ENCODE data around the gene PCSK6. TPM values are rescaled to one million over a fixed set of nuclear protein-coding genes. Genes with fewer than 3 reads are reported as not detected.
"Not testable (repeated sequence)": the region's sequence is repeated elsewhere in the genome, so short reads cannot be mapped to it uniquely, and the experiment has no call there.

PCSK6 gene
- total RNA-seq, 1 donor, result 6.6 TPM

DNA sequence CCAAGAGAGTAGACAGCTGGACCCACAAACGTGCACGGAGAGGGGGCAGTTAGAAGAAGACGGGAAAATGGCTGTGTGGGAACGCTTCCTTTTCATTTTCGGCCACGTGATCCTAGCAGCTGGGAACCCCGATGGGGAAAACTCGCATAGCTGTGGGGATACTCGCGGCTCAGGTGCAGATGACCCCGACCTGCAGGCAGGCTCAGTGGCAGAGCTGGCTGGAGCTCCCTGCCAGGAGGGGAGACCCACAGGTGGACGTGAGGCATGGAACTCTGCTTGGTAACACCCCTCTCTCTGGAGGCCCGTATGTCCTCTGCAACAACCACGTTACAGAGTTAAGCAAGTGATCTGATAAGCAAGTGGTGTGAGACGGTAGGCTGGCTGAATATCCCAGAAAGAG lies 109.9 kb downstream of the PCSK6 start:
- no peaks in the 10 kb centered on the region for H3K4me1 ChIP-seq (ENCODE audit: insufficient read depth, low read length)
- H3K4me3 ChIP-seq (ENCODE audit: low read length), result no peak overlapping the region
- H3K9me3 ChIP-seq (ENCODE audit: low read depth, low read length), result no peaks in the 10 kb centered on the region
- H3K27me3 ChIP-seq (ENCODE audit: insufficient read depth, low read length), result no peaks in the 10 kb centered on the region

GRCh38 chr15:101378879-101379278 lies 110.6 kb downstream of the PCSK6 start:
- Histone ChIP-seq H3K27me3 (ENCODE audit: insufficient read depth, low read length) (no peaks in the 10 kb centered on the region), H3K4me1 (ENCODE audit: insufficient read depth, low read length) (no peaks in the 10 kb centered on the region)

DNA sequence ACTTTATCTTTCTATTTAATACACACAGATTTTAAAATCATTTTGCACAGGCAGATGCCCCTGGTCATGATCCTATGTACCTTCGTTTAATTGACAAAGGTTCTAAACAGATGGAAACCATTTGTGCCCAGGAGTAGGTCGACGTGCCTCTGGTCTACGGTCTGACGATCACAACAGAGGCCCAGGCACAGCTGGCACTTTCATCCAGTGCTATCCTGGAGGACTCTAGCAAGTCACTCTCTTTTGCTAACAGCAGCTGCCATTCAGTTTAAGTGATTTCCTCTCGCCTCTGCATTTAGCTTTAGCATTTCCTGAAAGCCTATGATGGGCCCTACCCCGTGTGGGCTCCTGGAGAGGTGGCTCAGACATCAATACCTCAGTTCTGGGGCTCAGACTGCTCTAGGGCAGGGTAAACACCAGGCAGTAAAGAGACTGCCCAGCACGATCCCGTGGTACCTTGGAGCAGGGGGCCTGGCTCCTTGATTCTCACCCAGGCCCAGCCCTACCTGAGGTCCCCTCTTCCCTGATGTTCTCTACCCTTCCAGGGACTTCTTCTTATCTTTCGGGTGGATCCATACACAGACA lies 111.2 kb downstream of the PCSK6 start:
- Histone ChIP-seq H3K9me3 (ENCODE audit: low read depth, low read length) (no peaks in the 10 kb centered on the region), H3K27me3 (ENCODE audit: insufficient read depth, low read length) (no peaks in the 10 kb centered on the region), H3K4me1 (ENCODE audit: insufficient read depth, low read length) (no peaks in the 10 kb centered on the region), H3K4me3 (ENCODE audit: low read length) (no peak overlapping the region)

More at GRCh38 chr15:101378879-101379278, 110.6 kb downstream of the PCSK6 start:
- Histone ChIP-seq H3K4me3 (ENCODE audit: low read length) (no peak overlapping the region), H3K9me3 (ENCODE audit: low read depth, low read length) (no peaks in the 10 kb centered on the region)

DNA sequence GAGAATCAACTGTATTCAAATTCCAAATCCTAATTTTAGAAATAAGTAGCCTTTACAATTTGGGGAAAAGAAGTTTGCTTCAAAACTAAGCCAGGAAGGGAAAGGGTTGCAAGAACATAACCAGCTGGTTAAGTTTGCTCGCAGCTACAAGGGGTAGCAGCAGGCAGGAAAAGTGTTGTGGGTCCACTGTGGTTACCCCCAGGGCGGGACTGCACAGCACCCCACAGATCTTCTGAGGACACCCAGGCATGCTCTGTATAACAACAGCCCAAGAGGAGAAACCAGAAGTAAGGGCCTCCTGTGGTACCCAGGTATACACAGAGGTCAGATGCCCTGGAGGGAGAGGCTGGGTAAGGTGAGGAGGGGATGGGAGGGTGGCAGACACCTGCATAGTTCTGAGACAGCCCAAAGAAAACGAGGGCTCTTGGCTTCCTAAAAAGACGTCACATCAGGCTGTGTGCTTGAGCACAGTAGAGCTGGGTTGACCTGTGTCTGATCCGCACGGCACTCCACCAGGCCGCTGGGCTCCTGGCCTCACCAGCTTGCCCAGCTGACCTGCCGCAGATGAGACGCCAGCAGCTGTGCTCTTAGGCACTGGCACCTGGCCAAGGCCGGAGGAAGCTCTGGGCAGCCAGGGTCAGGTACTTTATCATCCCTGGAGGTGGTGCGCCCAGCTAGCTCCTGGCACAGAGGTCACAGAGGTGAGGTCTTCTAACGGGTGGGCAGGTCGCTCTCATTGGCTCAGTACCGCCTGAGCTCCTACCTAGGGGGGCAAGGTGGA lies 112.7 kb downstream of the PCSK6 start:
- Histone ChIP-seq H3K4me3 (ENCODE audit: low read length) (no peak overlapping the region), H3K9me3 (ENCODE audit: low read depth, low read length) (no peaks in the 10 kb centered on the region), H3K27me3 (ENCODE audit: insufficient read depth, low read length) (no peaks in the 10 kb centered on the region), H3K4me1 (ENCODE audit: insufficient read depth, low read length) (no peaks in the 10 kb centered on the region)

DNA sequence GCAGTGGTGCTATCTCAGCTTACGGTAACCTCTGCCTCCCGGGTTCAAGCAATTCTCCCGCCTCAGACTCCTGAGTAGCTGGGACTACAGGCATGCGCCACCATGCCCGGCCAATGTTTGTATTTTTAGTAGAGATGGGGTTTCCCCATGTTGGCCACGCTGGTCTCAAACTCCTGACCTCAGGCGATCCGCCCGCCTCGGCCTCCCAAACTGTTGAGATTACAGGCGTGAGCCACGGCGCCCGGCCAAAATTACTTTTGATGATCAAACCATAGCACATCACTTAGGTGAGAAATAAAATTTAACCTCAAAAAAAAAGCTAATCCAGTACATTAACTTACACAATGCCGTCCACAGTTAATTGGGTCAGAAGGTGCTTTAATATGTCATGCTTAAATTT lies 114.5 kb downstream of the PCSK6 start:
- not testable (repeated sequence) for H3K4me1 ChIP-seq (ENCODE audit: insufficient read depth, low read length); H3K27me3 ChIP-seq (ENCODE audit: insufficient read depth, low read length); H3K4me3 ChIP-seq (ENCODE audit: low read length); H3K9me3 ChIP-seq (ENCODE audit: low read depth, low read length)

DNA sequence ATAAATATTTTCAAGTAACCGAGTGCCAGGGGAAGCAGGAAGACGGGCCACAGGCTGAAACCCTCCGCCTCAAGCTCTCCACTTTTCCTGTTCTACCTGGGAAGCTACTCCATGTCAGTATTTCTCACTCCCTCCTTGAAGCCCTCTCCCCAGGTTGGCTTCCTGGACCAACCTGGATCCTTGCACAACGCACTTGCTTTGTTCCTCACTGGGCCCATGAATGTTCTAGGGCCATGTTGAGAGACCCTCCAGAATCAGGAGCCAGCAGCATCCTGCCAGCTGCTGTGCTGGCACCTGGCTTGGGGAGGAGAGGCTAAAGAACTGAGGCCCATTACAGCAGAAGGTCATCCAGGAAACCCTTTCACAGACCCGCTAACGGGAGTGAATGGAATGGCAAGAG lies 115.2 kb downstream of the PCSK6 start:
- Histone ChIP-seq H3K9me3 (ENCODE audit: low read depth, low read length) (no peaks in the 10 kb centered on the region), H3K4me3 (ENCODE audit: low read length) (no peak overlapping the region), H3K27me3 (ENCODE audit: insufficient read depth, low read length) (no peaks in the 10 kb centered on the region), H3K4me1 (ENCODE audit: insufficient read depth, low read length) (no peaks in the 10 kb centered on the region)

DNA sequence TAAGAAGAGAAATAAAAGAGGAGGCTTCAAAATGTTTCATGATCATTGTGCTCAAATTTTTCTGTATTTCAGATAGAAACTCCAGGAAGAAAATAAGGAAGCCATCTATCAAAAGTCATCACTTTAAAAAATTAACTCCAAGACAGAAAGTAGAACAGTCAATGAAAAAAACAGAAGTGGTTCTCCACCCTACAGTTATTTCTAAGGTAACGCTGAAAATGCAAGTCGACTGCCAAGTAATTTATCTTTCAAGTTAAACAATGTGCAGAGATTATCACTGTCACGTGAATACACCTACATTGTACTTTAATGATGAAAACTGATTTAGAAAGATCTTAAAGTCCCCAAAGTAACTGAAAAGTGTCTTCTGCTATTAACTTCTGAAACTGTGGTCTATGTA lies 115.9 kb downstream of the PCSK6 start:
- Histone ChIP-seq H3K4me3 (ENCODE audit: low read length) (no peak overlapping the region), H3K27me3 (ENCODE audit: insufficient read depth, low read length) (no peaks in the 10 kb centered on the region), H3K9me3 (ENCODE audit: low read depth, low read length) (no peaks in the 10 kb centered on the region), H3K4me1 (ENCODE audit: insufficient read depth, low read length) (no peaks in the 10 kb centered on the region)

DNA sequence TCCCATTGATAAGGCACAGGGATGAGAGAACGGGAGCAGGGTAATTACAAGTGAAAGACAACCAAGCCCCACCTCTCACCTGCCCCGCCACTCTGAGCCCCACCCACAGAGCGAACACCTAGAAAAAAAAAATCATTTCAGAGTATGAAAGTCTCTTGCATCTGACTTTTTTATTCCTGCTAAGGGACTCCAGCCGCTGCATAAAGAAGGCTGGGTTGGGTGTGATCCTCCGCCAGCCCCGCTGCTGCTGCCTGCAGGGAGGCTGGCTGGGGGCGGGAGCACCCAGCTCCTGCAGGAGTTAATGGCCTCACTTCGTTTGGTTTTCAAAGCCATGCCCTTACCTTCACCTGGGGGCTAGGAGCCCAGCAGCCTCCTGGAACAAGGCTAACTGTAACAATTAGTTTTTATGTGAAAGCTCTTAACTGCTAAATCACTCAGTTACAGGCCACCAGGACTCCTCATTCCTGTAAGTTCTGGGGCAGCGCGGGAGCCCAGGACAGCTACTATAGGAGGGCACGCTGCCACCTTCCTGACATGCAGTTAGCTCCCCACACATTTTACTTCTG lies 116.5 kb downstream of the PCSK6 start:
- H3K9me3 ChIP-seq (ENCODE audit: low read depth, low read length), result no peaks in the 10 kb centered on the region
- H3K4me3 ChIP-seq (ENCODE audit: low read length), result no peak overlapping the region
- H3K27me3 ChIP-seq (ENCODE audit: insufficient read depth, low read length), result no peaks in the 10 kb centered on the region
- H3K4me1 ChIP-seq (ENCODE audit: insufficient read depth, low read length), result no peaks in the 10 kb centered on the region

- no peaks in the 10 kb centered on the region for H3K27me3 ChIP-seq (ENCODE audit: insufficient read depth, low read length)
- no peaks in the 10 kb centered on the region for H3K4me1 ChIP-seq (ENCODE audit: insufficient read depth, low read length)
- no peaks in the 10 kb centered on the region for H3K9me3 ChIP-seq (ENCODE audit: low read depth, low read length)
- H3K4me3 ChIP-seq (ENCODE audit: low read length), result no peak overlapping the region
These were observed 117.3 kb downstream of the PCSK6 start for GRCh38 chr15:101372149-101372577.

- Histone ChIP-seq H3K4me1 (ENCODE audit: insufficient read depth, low read length) (no peaks in the 10 kb centered on the region), H3K27me3 (ENCODE audit: insufficient read depth, low read length) (no peaks in the 10 kb centered on the region), H3K4me3 (ENCODE audit: low read length) (no peak overlapping the region), H3K9me3 (ENCODE audit: low read depth, low read length) (no peaks in the 10 kb centered on the region)
These were observed 118.0 kb downstream of the PCSK6 start for GRCh38 chr15:101371519-101371918.

- H3K27me3 ChIP-seq (ENCODE audit: insufficient read depth, low read length), result no peaks in the 10 kb centered on the region
- no peaks in the 10 kb centered on the region for H3K9me3 ChIP-seq (ENCODE audit: low read depth, low read length)
- no peaks in the 10 kb centered on the region for H3K4me1 ChIP-seq (ENCODE audit: insufficient read depth, low read length)
- H3K4me3 ChIP-seq (ENCODE audit: low read length), result no peak overlapping the region
These were observed 118.4 kb downstream of the PCSK6 start for GRCh38 chr15:101371081-101371480.

DNA sequence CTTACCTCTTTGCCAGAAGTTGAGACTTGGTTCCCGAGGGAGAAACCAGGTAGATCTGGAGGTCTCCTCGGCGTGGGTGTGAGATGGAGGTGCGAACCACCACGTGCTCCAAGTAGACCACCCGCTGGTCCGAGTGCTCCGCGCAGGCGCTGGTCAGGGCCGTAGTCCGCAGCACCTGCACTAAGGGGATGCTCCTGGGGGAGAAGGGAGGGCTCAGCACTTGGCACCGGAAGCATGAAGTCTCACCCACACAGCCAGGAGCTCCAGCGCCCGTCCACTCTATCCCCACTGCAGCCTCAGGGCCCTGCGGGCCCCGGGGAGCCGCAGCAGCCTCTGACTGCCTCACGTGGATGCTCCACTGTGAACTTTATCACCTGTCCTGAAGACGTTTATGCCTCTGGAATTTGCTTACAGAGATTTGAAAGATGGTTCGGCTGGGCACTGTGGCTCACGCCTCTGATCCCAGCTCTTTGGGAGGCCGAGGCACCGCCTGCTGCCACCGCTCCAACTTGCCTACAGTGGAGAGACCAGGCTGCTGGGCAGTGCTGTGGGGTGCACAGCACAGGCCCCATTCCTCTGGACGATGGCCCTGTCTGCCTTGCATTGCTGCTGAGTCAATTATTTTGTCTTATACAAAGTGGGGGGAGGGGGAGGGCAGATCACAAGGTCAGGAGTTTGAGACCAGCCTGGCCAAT lies 119.0 kb downstream of the PCSK6 start:
- Histone ChIP-seq H3K4me3 (ENCODE audit: low read length) (no peak overlapping the region), H3K4me1 (ENCODE audit: insufficient read depth, low read length) (no peaks in the 10 kb centered on the region), H3K9me3 (ENCODE audit: low read depth, low read length) (no peaks in the 10 kb centered on the region), H3K27me3 (ENCODE audit: insufficient read depth, low read length) (no peaks in the 10 kb centered on the region)

- no peaks in the 10 kb centered on the region for H3K4me1 ChIP-seq (ENCODE audit: insufficient read depth, low read length)
- no peak overlapping the region for H3K4me3 ChIP-seq (ENCODE audit: low read length)
- no peaks in the 10 kb centered on the region for H3K27me3 ChIP-seq (ENCODE audit: insufficient read depth, low read length)
- H3K9me3 ChIP-seq (ENCODE audit: low read depth, low read length), result no peaks in the 10 kb centered on the region
These were observed 119.8 kb downstream of the PCSK6 start for GRCh38 chr15:101369676-101370075.

DNA sequence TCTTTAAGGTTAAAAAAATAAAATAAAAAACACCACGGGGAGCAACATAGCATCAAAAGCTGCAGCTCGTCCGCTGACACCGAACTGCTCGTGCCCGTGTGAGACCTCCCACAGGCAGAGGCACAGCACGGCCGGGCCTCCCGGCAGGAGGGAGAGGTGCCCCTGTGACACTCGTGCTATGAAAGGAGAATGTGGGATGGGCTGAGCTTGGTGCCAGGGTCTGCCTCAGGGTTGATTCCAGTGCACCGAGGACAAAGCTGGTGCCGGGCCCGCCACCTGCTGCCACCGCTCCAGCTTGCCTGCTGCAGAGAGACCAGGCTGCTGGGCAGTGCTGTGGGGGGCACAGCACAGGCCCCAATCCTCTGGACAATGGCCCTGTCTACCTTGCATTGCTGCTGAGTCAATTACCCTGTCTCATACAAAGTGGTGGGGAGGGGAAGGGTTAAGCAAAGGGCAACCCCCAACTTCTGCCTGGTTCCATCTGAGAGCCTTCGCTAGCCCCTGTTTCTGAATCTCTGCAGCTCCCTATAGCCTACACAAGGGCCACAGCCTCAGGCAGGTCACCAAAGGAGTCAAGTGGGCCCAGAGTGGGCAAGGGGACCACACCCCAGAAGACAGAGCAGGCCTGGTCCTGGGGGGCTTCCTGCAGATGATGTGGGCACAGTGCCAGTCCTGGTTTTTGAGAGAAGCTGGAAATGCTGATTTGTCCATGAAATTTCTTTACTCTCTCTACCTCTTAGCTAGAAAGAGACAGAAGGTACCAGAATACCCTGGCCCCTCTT lies 120.5 kb downstream of the PCSK6 start:
- Histone ChIP-seq H3K4me1 (ENCODE audit: insufficient read depth, low read length) (no peaks in the 10 kb centered on the region), H3K27me3 (ENCODE audit: insufficient read depth, low read length) (no peaks in the 10 kb centered on the region), H3K9me3 (ENCODE audit: low read depth, low read length) (no peaks in the 10 kb centered on the region), H3K4me3 (ENCODE audit: low read length) (no peak overlapping the region)

All from mononuclear cell (primary cell).